DMS53 treated with DMSO at 0.1 percent for 48 hours (cell line): Measurements from ENCODE around the gene NUCKS1.

ENCODE experiments used
- DNase-seq: peaks from one replicate; lab custom pipeline; 2025; ENCODE audit not compliant: unreplicated experiment; lab: John Stamatoyannopoulos, UW

Gene NUCKS1

GRCh38 chr1:205703072-205703471 lies 46.9 kb downstream of the NUCKS1 start:
- DNase-seq = peak; percentile 73

- no peak for DNase-seq
Measured at GRCh38 chr1:205701891-205702290, 48.1 kb downstream of the NUCKS1 start.

DNA sequence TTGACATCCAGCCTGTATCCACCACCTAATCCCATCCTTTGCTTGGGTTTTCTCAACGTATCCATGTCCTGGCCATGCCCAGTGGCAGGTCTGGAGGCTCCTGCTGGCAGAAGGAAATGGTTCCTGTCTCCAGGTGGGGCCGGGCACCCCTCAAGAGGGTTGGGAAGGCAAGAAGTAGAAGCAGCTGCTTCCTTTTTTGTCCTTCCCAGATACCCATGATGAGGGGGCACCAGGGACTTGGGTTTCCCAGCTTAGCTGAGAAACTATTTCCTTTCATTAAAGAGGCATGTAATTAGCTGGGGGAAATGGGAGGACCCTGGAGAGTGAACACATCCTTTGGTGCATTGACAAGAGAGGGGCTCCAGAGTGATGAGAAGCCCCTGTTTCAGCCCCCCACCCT lies 48.6 kb downstream of the NUCKS1 start:
- no peak for DNase-seq

GRCh38 chr1:205700865-205701401 lies 49.0 kb downstream of the NUCKS1 start:
- no peak for DNase-seq

GRCh38 chr1:205699416-205699815 lies 50.6 kb downstream of the NUCKS1 start:
- no peak for DNase-seq

- no peak for DNase-seq
Measured at GRCh38 chr1:205698921-205699320, 51.1 kb downstream of the NUCKS1 start.

DNA sequence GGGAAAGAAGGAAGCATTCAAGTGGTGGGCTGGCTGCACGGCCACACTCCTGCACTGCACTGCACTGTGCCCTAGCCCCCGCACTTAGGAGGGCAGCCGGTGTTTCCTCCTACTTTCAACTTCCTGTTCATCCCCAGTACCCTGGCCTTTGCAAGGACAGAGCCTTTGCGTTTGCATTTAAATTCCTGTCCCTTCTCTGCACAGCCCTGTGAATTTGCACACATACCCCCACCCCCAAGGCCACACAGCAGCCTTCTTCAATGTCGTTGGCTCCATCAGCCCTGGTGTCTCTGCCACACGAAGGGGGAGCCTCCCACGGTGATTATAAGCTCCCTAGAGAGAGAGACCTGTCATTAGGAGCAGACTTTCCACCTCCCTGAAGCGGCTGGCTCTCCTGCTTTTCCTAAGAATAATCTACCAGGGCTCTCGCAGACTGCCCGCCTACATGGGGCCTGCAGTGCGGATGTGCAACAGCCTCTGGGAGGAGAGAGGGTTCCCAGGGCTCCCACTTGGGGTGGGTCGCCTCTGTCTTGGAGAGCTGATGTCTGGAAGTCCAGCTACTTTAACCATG lies 56.5 kb downstream of the NUCKS1 start:
- DNase-seq = no peak

GRCh38 chr1:205692423-205692822 lies 57.6 kb downstream of the NUCKS1 start:
- no peak for DNase-seq

- no peak for DNase-seq
Measured at GRCh38 chr1:205690122-205690756, 59.7 kb downstream of the NUCKS1 start.

- DNase-seq = no peak
Measured at GRCh38 chr1:205689479-205689878, 60.5 kb downstream of the NUCKS1 start.

GRCh38 chr1:205688171-205689080 lies 61.6 kb downstream of the NUCKS1 start:
- DNase-seq = no peak

DNA sequence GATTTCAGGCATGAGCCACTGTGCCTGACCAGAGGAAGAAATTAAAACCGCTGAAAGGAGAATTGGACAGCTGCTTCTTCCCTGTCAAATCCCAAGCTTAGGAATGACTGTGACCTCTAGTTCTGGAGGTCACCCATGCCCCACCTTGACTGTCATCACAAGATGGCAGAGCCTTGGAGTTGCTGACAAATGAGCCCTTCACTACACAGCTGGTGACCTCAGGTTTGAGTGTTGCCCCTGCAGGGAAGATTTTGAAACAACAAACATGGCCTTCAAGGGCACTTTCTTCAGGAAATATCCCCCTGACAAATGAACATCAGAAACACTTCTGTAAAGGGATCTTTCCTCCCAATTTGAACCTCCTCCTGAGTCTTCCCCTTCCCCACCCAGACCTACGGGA lies 62.7 kb downstream of the NUCKS1 start:
- no peak for DNase-seq

DNA sequence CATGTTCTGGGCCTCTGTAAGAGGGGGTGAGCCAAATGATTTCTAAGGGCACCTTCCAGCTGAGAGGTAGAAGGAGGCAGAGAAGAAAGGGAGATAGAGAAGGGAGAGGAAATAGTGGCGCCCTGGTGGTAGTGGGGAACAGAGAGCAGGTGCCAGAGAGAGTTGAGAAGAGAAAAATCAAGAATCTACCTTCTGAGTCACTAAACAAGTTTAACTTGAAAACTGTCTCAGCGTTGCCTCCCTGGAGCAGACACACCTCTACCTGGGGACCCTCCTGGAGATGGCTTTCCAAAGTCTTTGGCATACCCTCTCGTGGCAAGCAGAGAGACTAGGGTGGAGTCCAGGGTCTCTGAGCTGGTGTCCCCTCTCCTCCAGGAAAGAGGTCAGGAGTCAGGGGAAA lies 68.6 kb downstream of the NUCKS1 start:
- no peak for DNase-seq

GRCh38 chr1:205680073-205680851 lies 69.7 kb downstream of the NUCKS1 start, which contains the start of gene SLC45A3:
SLC45A3 (minus strand) TSS chr1:205680509; CDS start chr1:205664656, 15,853 bp downstream.
- peak; percentile 45 for DNase-seq

- DNase-seq = no peak
Measured at GRCh38 chr1:205678286-205679111, 71.5 kb downstream of the NUCKS1 start.

DNA sequence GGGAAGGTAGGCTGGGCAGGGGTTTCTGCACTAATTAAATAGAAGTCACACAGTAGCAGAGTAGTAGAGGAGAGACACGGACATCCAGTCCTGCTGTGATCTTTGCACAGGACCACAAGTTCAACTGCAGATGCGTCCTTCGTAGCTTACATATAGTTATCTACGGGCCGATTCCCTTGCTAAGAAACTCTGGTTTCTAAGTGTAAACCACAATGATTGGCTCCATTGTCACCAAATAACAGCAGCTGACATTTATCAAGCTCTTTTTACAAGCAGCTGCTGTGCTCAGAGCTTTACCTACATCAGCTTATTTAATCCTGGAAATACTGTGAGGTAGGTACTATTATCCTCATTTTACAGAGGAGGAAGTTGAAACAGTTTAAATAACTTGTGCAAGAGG lies 72.8 kb downstream of the NUCKS1 start:
- no peak for DNase-seq

GRCh38 chr1:205676597-205676996 lies 73.4 kb downstream of the NUCKS1 start:
- DNase-seq = no peak

DNA sequence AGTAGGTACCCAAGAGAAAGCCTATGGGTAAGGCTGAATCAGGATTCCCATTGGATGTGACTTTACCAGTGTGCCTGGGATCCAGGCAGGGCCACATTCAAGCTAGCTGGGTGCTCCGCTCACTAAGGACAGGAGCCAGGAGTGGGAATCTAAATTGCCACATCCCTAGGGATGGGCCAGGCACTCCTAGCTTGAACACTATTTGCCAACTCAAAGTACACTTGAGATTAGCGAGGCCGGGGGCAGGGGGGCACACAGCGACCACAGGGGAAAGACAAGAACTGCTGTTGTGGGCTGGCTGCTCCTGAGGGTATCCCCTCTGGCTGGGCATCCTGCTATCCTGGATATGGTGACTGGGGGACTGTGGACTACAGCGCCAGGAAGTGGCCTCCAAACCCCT lies 74.0 kb downstream of the NUCKS1 start:
- no peak for DNase-seq

GRCh38 chr1:205675247-205675646 lies 74.7 kb downstream of the NUCKS1 start:
- no peak for DNase-seq

GRCh38 chr1:205672970-205673369 lies 77.0 kb downstream of the NUCKS1 start:
- DNase-seq = no peak
